DND-41 (cell line): ENCODE measurements around the gene APLF.

Experiments
- EZH2 ChIP-seq: IDR thresholded peaks from 3 replicates; pipeline ENCODE4 v1.6.1; 2012; ENCODE audit warnings: borderline replicate concordance, low read depth, mild to moderate bottlenecking, moderate library complexity, low read length, inconsistent platforms; ENCODE audit not compliant: severe bottlenecking
- TF ChIP-seq, protein P1 (sequence below): IDR thresholded peaks from 2 replicates; pipeline ENCODE4 v1.5.1; 2012; ENCODE audit warnings: borderline replicate concordance, low read length, moderate library complexity, mild to moderate bottlenecking; ENCODE audit not compliant: poor library complexity, severe bottlenecking; ENCODE audit errors: extremely low read depth

DNA sequence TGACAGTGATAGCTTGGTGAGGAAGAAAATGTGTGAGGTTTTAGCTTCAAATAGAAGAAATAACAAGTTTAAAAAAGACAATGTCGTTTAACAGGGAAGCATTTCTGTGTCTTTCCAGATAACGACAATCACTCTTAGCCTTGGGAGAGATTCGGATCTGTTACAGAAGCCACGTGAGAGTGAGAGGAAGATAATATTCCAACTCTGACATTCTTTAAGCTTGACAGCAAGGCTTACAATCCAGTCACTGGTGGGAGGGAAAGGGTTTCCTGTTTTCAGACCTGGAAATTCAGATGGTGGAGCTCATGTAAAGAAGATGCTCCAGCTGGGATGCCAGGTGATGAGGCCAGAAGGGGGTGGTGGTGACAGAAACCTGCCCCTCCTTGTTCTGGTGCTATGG is 31.1 kb upstream of the APLF start:
- TF ChIP-seq, protein P1, sequence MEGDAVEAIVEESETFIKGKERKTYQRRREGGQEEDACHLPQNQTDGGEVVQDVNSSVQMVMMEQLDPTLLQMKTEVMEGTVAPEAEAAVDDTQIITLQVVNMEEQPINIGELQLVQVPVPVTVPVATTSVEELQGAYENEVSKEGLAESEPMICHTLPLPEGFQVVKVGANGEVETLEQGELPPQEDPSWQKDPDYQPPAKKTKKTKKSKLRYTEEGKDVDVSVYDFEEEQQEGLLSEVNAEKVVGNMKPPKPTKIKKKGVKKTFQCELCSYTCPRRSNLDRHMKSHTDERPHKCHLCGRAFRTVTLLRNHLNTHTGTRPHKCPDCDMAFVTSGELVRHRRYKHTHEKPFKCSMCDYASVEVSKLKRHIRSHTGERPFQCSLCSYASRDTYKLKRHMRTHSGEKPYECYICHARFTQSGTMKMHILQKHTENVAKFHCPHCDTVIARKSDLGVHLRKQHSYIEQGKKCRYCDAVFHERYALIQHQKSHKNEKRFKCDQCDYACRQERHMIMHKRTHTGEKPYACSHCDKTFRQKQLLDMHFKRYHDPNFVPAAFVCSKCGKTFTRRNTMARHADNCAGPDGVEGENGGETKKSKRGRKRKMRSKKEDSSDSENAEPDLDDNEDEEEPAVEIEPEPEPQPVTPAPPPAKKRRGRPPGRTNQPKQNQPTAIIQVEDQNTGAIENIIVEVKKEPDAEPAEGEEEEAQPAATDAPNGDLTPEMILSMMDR, result no peak
- no peak for TF ChIP-seq EZH2
